Measurements from ENCODE around the gene ZNF283.
"Not testable (repeated sequence)": the region's sequence is repeated elsewhere in the genome, so short reads cannot be mapped to it uniquely, and the experiment has no call there.

The ZNF283 gene

DNA sequence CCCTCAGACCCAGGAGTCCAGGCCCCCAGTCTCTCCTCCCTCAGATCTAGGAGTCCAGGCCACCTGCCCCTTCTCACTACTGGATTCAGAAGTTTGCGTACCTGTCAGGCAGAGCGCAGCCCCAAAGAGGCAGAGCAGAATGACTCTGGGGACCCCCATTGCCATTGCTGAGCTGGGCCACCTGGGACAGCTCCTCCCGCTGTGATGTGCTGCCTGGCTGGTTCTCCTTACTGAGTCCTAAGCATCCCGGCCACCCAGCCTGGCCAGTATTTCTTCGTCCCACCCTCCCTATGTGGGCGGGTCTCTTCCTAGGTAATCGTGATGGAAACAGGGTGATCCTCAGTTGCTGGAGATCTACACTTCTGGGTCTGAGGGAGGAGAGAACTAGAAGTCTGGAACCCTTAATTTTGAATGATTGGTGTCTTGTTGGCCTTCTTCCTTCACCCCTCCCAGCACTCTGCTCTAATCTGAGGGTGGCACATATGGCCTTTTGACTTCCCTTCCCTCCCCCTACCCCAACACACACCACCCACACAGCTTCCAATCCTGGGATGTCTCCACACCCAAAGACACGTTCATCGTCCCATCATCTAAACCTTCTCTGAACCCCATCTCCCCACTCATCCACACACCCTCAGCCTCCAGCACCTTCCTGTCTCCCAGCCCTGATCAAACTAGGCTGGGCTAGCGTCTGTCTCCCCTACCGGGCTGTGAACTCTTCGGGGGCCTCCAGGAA is 24.7 kb upstream of the ZNF283 start, which contains the start of gene LYPD5:
TSS of gene LYPD5 (minus strand) at position 232 of the 736 bp plus-strand sequence. CDS start at position 165, 67 bp downstream.
- DNase-seq: no peak

DNA sequence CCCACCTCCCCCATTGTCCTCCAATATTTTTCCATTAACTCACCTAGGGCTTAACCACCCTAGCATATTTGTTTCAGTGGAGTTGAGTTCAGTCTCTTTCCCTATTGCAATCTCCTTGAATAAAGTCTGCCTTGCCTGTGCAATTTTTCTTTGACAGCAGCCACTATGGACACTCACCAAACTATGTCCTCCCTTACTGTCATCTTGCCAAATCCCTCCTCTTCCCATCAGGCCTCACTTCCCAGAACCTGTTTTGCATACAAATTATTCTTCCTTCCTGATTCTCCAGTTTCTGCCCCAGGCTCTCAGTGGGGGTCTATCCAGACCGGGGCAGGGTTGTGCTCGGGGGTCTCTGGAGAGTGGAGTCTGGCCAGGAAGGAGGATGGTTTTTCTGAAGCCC is 22.7 kb upstream of the ZNF283 start:
- no peak for DNase-seq

DNA sequence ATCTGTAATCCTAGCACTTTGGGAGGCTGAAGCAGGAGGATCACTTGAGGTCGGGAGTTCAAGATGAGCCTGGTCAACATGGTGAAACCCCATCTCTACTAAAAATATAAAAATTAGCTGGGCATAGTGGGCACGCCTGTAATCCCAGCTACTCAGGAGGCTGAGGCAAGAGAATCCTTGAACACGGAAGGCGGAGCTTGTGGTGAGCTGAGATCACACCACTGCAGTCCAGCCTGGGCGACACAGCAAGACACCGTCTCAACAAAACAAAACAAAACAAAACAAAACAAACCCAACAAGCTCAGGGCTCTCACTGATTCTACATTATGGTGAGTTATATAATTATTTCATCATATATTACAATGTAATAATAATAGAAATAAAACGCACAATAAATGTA is 20.7 kb upstream of the ZNF283 start:
- not testable (repeated sequence) for DNase-seq

DNA sequence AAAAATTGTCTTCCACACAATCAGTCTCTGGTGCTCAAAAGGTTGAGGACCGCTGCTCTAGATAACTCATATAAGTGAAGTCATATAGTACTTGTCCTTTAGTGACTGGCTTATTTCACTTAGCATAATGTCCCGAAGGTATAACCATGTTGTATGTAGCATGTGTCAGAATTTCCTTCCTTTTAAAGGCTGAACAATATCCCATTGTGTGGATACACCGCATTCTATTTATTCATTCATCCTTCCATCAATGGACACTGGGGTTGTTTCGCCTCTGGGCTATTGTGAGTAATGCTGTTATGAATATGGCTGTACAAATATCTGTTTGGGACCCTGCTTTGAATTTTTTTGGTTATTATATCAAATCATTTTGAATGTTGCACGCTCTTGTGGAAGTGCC is 20.3 kb upstream of the ZNF283 start:
- DNase-seq: no peak

DNA sequence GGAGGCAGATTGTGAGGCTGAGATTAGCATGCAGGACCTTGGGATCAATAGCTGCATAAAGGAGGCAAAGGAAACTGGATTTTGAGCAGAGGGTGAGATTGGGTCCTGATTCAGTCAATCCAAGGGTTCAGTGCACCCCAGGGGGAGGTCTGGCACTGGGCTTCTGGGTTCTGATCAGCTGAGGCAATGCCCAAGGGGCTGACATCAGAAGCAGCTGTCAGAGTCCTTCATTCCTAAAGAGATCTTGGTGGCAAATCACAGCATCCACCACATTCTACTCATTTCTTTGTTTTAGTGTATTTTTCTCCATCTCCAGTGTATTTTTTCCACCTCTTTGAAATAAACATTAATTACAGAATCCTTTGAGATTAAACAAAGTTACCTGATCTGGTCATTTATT is 19.5 kb upstream of the ZNF283 start:
- no peak for DNase-seq

DNA sequence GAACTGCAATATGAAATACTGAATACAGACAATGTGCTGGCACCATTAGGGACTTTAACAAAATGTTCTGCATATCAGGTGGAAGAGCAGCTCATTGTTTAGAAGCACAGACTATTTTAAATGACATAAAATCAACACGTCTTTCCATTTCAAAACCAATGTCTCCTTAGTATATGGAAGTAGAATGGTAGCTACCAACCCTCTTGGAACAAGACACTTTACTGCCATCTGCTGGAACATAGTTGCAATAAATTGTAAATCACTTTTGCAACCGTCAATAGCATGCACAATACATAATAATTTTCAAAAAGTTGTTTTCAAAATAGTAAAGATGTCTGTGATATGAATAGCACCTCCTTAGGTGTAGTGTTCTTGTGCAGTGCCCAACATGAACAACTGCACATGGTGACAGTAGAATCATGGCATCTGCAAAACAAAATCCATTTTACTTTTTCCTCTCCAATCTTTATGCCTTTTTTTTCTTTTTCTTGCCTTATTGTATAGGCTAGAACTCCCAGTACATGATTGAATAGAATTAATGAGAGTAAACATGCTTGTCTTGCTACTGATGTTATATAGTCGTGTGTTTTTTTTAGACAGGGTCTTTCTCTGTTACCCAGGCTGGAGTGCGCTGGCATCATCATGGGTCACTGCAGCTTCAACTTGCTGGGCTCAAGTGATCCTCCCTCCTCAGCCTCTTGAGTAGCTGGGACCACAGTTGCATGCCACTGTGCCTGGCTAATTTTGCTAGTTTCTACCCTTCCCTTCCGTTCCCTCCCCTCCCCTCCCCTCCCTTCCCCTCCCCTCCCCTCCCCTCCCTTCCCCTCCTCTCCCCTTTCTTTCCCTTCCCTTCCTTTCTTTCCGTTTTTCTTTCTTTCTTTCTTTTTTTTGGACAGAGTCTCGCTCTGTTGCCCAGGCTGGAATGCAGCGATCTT is 17.1 kb upstream of the ZNF283 start:
- peak; percentile 18 to 77 for DNase-seq

DNA sequence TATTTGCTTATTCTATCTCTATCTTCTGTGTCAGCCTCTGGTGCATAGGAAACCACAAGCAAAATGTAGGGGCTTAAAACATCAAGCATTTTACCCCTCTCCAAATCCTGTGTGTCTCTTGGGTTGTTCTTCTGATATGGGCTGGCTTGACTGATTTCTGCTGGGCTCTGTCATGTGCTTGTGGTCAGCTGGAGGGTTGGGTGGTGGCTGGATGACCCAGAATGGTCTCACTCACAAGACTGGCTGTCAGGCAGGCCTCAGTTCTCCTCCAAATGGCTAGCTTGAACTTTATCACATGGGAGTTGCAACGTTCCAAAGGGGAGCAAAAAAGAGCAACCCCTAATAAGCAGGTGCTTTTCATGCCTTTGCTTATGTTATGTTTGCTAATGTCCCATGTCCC is 15.3 kb upstream of the ZNF283 start:
- DNase-seq: no peak

DNA sequence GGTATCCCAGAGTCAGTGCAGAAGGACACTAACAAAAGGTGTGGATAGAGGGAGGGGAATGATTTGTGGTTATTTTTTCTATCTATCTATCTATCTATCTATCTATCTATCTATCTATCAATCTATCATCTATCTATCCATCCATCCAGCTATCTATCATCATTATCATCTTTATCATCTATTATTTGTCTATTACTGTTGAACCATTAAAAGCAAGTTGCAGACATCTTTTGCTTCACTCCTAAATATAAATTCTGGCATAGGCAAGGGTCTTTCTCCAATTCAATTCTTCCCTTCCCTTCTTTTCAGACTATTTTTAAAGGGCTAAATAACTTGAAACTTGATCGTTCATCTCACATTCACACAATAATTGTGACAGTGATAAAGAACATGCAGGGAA is 14.9 kb upstream of the ZNF283 start:
- no peak for DNase-seq

DNA sequence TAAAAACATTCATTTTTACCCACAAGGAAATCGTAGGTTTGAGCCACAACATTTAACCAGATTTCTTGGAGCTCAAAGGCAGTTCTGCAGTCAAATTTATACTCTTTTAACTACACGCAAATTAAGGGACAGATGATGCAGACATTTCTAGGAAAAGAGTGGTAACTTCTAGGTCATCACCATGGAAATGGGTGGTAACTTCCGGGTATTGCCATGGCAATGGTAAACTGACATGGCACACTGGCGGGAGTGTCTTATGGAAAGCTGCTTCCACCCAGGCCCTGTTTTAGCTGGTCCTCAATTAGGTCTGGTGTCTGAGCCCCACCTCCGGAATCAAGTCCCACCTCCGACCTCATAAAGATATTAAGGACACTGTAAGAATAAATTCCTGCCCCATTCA is 14.4 kb upstream of the ZNF283 start:
- no peak for DNase-seq

DNA sequence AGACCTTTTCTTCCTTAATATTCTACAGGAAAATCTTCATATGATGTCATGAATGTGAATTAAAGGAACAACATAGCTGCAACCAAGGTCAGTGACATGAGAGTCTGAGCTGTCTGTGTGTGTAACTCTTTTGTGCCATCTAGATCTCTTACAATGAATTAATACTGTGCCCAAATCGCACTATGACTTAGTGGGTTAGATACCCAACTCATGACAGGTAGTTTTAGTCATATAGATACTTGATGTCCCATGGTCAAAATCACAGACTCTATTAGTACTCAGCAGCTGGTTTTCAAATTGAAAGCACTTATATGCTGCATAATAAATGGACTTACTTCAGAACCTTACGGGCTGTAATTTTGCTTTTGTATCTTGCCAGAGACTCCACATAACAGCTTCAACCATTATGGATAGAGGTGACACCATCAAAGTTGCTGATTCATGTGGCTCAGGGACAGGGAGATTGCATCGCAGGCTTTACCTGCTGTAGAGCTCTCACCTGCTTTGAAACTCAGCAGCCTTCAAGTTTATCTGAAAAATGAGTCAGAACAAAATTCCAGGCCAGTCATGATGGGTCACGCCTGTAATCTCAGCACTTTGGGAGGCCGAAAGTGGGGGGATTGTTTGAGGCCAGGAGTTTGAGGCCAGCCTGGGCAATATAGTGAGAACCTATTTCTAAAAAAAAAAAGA is 12.3 kb upstream of the ZNF283 start:
- DNase-seq: no peak

DNA sequence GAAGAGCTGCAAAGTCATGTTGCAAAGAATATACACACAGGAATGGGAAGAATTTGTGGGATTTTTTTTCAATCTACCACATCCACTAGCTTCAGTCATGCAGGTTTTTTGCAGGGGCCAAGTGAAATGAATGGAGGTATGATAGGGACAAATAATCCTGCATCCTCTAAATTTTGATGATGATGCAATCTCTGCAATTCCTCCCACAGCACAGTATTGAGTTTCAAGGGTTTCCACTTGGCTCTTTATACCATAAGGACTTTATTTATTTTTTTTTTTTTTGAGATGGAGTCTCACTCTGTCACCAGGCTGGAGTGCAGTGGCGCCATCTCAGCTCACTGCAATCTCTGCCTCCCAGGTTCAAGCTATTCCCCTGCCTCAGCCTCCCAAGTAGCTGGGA is 9.7 kb upstream of the ZNF283 start:
- DNase-seq: not testable (repeated sequence)

DNA sequence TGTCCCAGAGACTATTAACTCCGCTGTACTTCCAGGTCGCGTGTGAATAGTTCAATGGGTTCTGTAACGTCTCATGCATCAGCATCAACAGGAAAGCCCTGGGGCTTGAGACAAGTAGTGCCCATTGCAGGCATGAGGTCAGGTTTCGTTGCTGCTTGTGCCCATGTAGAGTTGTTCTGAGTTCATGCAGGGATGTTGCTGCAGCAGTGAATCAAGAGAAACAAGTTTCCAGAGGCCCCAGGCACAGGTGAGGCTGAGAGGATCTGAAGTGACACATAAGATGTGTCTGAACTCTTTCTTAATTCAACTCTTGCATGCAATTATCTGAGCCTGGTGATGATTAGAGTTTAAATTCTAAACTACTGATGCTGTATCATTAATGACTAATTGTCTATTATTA is 8.6 kb upstream of the ZNF283 start:
- DNase-seq: no peak

DNA sequence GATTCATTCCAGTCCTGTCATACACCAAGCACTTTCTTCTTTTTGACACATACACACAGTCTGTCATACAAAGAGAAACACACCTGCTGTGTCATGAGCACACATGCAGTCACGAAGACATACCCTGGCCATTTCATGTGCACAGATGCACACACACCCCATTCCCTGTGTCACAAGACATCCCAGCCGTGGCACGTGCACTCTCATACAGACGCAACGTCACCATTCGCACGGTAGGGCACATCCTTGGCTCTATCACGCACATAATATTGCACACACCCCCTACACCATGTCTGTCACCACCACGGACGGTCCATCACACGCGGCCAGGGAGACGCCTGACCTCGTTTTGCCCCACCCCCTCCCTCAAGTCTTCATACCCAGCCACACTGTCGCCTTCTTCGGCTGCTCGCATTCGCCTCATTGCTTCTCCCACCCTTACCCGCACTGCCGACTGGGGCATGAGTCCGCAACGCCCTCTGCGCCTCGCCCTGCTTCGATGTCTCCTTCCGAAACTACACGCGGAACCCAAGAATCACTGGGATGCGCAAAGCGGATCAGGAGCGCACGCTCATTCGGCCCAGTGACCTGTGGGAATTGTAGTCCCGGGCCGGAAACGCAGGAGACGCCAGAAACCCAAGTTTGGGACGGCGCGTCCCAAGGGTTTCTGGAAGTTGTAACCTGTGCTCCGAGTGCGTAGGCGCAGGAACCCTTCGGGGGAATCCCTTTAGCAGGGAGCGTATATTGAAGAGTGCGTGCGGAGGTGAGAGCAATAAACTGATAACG is 6.8 kb upstream of the ZNF283 start:
- DNase-seq: no peak

DNA sequence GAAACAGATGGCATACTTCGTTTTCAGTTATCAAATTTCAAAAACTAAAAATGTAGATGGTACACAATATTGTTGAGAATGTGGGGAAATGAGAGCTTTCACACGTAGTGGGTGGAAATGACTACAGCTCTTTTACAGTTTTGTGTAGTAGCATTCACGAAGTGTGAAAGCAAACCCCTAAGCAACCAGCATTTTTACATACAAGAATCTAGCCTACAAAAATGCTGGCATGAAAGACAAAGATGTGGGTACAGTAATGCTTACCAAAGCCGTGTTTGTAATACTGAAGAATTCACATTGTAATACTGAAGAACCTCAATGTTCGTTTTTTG is 6.3 kb upstream of the ZNF283 start:
- DNase-seq: no peak

DNA sequence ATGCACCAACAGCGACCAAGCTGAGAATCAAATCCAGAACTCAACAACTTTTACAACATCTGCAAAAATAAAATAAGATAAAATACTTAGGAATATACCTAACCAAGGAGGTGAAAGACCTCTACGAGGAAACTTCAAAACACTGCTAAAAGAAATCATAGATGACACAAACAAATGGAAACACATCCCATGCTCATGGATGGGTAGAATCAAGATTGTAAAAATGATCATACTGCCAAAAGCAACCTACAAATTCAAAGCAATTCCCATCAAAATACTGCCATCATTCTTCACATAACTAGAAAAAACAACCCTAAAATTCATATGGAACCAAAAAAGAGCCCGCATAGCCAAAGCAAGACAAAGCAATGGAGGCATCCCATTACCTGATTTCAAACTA is 3.3 kb upstream of the ZNF283 start:
- DNase-seq: not testable (repeated sequence)

DNA sequence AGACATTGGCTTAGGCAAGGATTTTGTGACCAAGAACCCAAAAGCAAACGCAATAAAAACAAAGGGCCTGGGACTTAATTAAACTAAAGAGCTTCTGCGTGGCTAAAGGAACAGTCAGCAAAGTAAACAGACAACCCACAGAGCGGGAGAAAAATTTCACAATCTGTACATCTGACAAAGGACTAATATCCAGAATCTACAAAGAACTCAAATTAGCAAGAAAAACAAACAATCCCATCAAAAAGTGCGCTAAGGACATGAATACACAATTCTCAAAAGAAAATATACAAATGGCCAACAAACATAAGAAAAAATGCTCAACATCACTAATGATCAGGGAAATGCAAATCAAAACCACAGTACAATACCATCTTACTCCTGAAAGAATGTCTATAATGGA is 2.5 kb upstream of the ZNF283 start:
- DNase-seq: not testable (repeated sequence)

DNA sequence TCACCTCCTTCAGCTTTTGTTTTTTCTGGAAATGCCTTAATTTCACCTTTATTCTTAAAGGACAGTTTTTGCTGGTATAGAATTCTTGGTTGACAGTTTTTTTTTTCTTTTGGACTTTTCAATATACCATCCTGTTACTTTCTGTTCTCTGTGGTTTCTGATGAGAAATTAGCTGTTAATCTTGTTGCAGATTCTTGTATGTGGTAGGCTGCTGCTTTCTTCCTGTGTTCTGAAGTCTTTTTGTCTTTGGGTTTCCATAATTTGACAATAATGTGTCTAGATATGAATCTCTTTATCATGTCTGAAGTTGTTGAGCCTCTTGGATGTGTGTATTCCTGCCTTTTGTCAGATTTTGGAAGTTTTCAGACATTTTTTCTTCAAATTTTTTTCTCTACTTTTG is 12.0 kb downstream of the ZNF283 start:
- no peak for DNase-seq

DNA sequence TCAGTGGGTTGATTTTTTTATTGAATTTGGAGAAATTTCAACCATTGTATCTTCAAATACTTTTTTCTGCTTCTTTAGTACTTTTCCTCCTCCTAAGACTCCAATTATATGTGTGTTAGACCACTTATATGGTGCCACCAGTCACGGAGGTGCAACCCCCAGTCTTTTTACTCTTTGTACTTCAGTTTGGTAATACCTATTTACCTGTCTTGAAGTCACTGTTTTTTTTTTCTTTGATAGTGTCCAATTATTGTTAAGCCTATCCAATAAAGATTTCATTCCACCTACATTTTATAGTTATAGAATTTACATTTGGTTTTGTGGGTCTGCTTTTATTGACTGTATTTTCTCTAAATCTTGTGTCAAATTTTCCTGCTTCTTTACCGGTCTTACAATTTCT is 14.9 kb downstream of the ZNF283 start:
- DNase-seq: no peak

DNA sequence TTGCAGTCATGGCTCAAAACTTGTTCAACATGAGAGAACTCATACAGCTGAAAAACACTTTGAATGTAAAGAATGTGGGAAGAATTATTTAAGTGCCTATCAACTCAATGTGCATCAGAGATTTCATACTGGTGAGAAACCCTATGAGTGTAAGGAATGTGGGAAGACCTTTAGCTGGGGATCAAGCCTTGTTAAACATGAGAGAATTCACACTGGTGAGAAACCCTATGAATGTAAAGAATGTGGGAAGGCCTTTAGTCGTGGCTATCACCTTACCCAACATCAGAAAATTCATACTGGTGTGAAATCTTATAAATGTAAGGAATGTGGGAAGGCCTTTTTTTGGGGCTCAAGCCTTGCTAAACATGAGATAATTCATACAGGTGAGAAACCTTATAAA is 20.1 kb downstream of the ZNF283 start:
- DNase-seq: no peak

DNA sequence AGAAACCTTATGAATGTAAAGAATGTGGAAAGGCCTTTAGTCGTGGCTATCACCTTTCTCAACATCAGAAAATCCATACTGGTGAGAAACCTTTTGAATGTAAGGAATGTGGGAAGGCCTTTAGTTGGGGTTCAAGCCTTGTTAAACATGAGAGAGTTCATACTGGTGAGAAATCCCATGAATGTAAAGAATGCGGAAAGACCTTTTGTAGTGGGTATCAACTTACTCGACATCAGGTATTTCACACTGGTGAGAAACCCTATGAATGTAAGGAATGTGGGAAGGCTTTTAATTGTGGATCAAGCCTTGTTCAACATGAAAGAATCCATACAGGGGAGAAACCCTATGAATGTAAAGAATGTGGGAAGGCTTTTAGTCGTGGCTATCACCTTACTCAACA is 20.8 kb downstream of the ZNF283 start:
- no peak for DNase-seq

DNA sequence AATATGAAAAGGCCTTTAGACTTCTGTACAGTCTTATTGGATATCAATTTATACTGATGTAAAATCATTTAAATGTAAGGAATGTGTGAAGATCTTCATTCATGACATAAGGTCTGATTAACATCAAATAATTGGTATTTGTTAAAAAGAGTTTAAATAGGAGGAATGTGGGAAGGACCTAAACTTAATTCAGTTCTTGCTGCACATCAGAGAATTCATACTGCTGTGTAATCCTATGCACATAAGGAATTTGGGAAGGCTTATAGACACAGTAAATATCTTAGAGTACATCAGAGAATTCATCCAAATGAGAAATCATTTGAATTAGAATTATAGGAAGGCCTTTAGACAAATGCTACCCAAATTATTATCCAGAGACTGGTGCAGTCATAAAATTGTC is 21.7 kb downstream of the ZNF283 start:
- no peak for DNase-seq

DNA sequence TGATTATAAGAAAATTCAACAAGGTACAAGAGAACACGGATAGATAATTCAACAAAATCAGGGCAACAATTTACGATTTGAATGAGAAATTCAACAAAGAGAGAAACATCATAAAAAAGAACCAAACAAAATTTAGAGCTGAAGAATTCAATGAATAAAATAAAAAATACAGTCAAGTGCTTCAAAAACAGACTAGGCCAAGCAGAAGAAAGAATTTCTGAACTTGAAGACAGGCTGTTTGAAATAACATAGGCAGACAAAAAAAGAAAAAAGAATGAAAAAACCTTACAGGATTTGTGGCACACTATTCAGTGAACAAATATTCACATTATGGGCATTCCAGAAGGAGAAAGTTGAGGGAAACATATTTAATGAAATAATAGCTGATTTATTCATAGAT is 31.1 kb downstream of the ZNF283 start:
- DNase-seq: no peak

DNA sequence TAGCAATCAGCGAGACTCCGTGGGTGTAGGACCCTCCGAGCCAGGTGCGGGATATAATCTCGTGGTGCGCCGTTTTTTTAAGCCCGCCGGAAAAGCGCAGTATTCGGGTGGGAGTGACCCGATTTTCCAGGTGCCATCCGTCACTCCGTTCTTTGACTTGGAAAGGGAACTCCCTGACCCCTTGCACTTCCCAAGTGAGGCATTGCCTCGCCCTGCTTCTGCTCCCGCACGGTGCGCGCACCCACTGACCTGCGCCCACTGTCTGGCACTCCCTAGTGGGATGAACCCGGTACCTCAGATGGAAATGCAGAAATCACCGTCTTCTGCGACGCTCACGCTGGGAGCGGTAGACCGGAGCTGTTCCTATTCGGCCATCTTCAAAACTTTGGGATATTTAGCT is 39.8 kb downstream of the ZNF283 start:
- not testable (repeated sequence) for DNase-seq

All from NCI-H446 (cell line).